Activated CD4-positive, alpha-beta memory T cell treated with anti-CD3 and anti-CD28 coated beads, Interleukin-2, amount 10 ng/mL, durations not matched to agents 7 days and 5 days (primary cell): ENCODE data around the gene ZFAND3. TPM values are rescaled to one million over a fixed set of nuclear protein-coding genes. Genes with fewer than 3 reads are reported as not detected.
"Not testable (repeated sequence)": the region's sequence is repeated elsewhere in the genome, so short reads cannot be mapped to it uniquely, and the experiment has no call there.

ENCODE experiments used
- CTCF ChIA-PET: fragments of 350-600 bp; sonication (Branson Sonifier 250); formaldehyde crosslinking; loops from one replicate; lab custom pipeline; 2021; ENCODE audit warnings: antibody characterized with exemption, inconsistent platforms; lab: Charles Lee
- POLR2A ChIA-PET: fragments of 350-600 bp; sonication (Branson Sonifier 250); formaldehyde crosslinking; loops from one replicate; lab custom pipeline; 2021; ENCODE audit warnings: antibody characterized with exemption; lab: Charles Lee
- DNase-seq: peaks from one replicate; pipeline ENCODE4 v3.0.0-alpha.2; 2020
- H3K27ac Mint-ChIP-seq: one replicate; pipeline ENCODE4 v1.8.0; 2021; ENCODE audit warnings: mild to moderate bottlenecking, mixed read lengths
- H3K27me3 Mint-ChIP-seq: one replicate; pipeline ENCODE4 v1.8.0; 2021; ENCODE audit warnings: mixed read lengths
- H3K36me3 Mint-ChIP-seq: one replicate; pipeline ENCODE4 v1.8.0; 2021; ENCODE audit warnings: low read depth, mixed read lengths
- H3K4me1 Mint-ChIP-seq: one replicate; pipeline ENCODE4 v1.8.0; 2021; ENCODE audit warnings: mixed read lengths
- H3K4me3 Mint-ChIP-seq: one replicate; pipeline ENCODE4 v1.8.0; 2021; ENCODE audit warnings: mild to moderate bottlenecking, mixed read lengths
- H3K9me3 Mint-ChIP-seq: one replicate; pipeline ENCODE4 v1.8.0; 2021; ENCODE audit warnings: mixed read lengths
- total RNA-seq, 2 experiments: library from RNA; stranded (reverse); gene quantifications; one replicate each; pipeline ENCODE4 v1.2.3, GENCODE V29; 2021

ZFAND3 gene
- total RNA-seq, 2 experiments from 2014 or later = 35.2 to 38.2 TPM

DNA sequence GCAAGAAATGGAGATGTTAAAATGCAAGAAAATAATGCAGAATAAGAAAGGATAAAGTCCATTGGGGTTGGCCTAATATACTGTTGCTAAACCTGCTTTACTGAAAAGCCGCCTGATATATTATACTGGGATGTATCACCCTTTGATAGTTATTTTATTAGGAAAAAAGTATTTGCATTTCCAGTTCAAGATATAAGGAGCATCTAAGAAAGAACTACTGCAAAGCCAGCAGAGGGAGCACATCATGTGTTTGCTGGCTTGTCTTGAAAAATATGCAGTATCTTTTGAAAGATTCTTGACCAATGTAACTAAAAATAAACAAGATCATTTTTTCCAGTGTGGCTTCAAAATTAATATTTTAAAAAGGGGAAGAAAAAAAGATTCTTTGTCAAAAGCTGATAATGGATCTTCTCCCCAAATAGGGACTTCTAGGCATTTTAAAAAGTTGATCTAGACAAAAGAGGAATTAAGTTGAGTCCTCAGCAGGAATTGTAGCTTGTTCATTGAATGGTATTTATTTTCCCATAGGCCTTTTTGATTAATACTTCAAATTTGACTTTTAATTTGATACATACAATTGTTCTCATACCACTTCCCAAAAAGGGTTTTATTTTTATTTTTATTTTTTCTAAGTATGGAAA, 214.9 kb downstream of the ZFAND3 start:
- H3K4me1 Mint-ChIP-seq = peaks cover 17% of the 10 kb centered on the region
- H3K27ac Mint-ChIP-seq = no peak overlapping the region
- POLR2A ChIA-PET = no interaction called here
- H3K4me3 Mint-ChIP-seq = no peak overlapping the region
- no peak for DNase-seq
- CTCF ChIA-PET = interaction anchor here (0.6 to 4.6 kb wide), 7 partner anchors 11 to 460 kb away, joined by 3 to 21 read pairs (median 4); no protein-coding TSS in a partner anchor
- peaks cover 3% of the 10 kb centered on the region for H3K36me3 Mint-ChIP-seq
- no peaks in the 10 kb centered on the region for H3K27me3 Mint-ChIP-seq
- no peaks in the 10 kb centered on the region for H3K9me3 Mint-ChIP-seq

DNA sequence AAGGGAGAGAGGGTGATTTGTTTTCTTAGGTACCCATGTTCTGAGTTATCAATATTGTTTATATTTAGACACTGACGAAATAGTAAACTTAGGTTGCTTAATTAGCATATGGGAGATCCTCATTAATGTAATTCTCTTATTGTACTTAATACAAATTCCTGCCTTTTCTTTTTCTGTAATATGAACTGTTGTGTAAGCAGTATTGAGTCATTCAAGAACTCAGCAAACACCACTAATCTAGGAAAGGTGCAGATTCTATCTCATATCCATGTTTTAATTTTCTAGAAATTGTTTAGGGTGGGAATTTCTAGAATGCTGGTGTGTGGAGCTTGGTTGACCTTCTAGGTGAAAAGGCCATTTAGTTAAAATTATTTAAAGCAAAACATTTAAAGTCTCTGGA, 216.0 kb downstream of the ZFAND3 start:
- CTCF ChIA-PET = interaction anchor here (1.3 to 4.6 kb wide), 3 partner anchors 10 to 459 kb away, joined by 3 to 21 read pairs (median 5); no protein-coding TSS in a partner anchor
- no peak overlapping the region for H3K27ac Mint-ChIP-seq
- no peaks in the 10 kb centered on the region for H3K27me3 Mint-ChIP-seq
- peaks cover 14% of the 10 kb centered on the region for H3K4me1 Mint-ChIP-seq
- H3K36me3 Mint-ChIP-seq = peaks cover 3% of the 10 kb centered on the region
- H3K9me3 Mint-ChIP-seq = no peaks in the 10 kb centered on the region
- no peak overlapping the region for H3K4me3 Mint-ChIP-seq
- DNase-seq = no peak
- POLR2A ChIA-PET = no interaction called here

DNA sequence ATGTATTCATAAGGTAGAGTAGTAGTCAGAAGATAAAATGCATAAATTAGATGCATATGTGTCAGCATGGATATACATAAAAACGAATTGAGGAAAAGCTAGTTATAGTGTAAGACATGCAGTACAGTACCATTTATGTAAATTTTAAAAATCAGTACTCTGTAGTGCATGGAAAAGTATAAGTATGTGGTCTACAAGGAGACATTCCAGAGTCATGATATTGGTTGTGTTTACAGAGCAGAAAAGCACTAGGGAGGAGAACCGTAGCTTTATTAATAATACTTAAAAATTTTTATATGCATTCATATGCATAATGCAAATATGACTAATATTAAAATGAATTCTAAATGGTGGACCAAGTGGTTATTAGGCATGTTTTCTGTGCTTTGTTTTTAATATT, 220.0 kb downstream of the ZFAND3 start:
- Mint-ChIP-seq H3K27me3 (no peaks in the 10 kb centered on the region), H3K4me3 (no peak overlapping the region), H3K9me3 (no peaks in the 10 kb centered on the region), H3K36me3 (no peaks in the 10 kb centered on the region), H3K27ac (no peak overlapping the region), H3K4me1 (peaks cover 6% of the 10 kb centered on the region)
- ChIA-PET POLR2A (no interaction called here), CTCF (interaction anchor here (0.5 to 0.8 kb wide), 2 partner anchors 27 to 573 kb away, joined by 3 to 4 read pairs; no protein-coding TSS in a partner anchor)
- DNase-seq = no peak

DNA sequence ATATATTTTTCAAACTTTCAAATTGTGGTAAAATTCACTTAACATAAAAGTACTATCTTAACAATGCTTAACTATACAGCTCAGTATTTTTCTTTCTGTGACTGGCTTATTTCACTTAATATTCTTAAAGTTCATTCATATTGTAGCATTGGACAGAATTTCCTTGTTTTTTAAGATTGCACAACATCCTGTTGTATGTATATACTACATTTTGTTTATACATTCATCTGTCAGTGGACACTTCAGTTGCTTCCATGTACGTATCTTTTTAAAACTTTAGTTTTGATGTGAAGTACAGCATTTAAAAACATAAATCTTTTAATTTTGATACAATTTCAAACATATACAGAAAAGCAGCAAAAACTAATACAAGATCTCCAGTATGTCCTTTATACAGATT, 220.7 kb downstream of the ZFAND3 start:
- no peaks in the 10 kb centered on the region for H3K36me3 Mint-ChIP-seq
- DNase-seq = no peak
- no peak overlapping the region for H3K27ac Mint-ChIP-seq
- H3K27me3 Mint-ChIP-seq = no peaks in the 10 kb centered on the region
- no peaks in the 10 kb centered on the region for H3K4me1 Mint-ChIP-seq
- H3K4me3 Mint-ChIP-seq = no peak overlapping the region
- H3K9me3 Mint-ChIP-seq = no peaks in the 10 kb centered on the region
- ChIA-PET POLR2A (no interaction called here), CTCF (interaction anchor here (0.5 to 0.8 kb wide), 2 partner anchors 28 to 574 kb away, joined by 3 to 4 read pairs; no protein-coding TSS in a partner anchor)

DNA sequence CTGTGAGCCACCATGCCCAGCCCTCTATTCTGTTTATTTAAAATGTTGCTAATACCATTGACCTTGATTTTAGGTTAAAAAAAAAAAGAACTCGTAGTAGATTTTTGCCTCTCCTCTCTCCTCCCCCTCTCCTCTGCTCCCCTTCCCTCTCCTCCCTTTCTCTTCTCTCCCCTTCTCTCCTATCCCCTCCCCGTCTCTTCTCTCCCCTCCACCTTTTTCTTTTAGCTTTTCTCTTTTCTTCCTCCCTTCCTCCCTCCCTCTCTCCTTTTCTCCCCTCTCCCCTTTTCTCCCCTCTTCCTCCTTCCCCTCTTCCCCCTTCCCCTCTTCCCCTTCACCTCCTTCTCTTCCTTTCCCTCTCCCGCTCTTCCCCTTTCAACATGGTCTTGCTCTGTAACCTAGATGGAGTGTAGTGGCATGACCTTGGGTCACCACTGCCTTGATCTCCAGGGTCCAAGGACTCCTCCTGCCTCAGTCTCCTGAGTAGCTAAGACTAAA, 223.8 kb downstream of the ZFAND3 start:
- POLR2A ChIA-PET = no interaction called here
- no peak overlapping the region for H3K4me3 Mint-ChIP-seq
- no peaks in the 10 kb centered on the region for H3K36me3 Mint-ChIP-seq
- no peaks in the 10 kb centered on the region for H3K27me3 Mint-ChIP-seq
- CTCF ChIA-PET = no interaction called here
- H3K9me3 Mint-ChIP-seq = no peaks in the 10 kb centered on the region
- no peak overlapping the region for H3K27ac Mint-ChIP-seq
- DNase-seq = no peak
- no peaks in the 10 kb centered on the region for H3K4me1 Mint-ChIP-seq

DNA sequence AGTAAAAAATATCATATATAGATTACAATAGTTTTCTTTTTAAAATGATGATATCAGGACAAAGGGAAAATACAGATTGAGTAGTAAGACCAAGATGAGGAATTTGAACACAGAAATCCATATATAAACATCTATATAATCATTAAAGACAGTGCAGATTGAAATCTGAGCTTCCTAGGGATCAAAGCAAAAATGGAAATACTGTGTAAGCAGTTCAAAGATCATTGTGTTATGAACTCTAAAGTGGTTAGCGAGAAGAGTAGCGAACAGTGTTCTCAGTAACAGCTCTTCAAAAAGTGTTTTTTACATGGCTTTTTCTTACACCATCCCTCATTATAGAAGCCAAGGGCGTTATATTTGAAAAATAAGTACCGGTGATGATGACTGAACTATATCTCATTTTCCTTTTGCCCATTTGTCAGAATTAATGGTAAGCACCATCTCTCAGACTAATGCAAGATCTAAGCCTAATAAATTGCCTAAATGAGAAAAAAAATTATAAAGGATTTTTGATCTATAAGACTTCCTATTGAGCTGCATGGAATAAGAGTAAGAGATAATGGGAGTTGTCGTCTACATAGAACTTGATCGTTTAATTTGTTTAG, 226.3 kb downstream of the ZFAND3 start:
- POLR2A ChIA-PET = no interaction called here
- H3K9me3 Mint-ChIP-seq = peaks cover 6% of the 10 kb centered on the region
- H3K4me3 Mint-ChIP-seq = no peak overlapping the region
- DNase-seq = no peak
- no peak overlapping the region for H3K27ac Mint-ChIP-seq
- H3K36me3 Mint-ChIP-seq = peaks cover 2% of the 10 kb centered on the region
- CTCF ChIA-PET = interaction anchor here (1.3 kb wide), 1 partner anchor 11 kb away, joined by 5 read pairs; no protein-coding TSS in a partner anchor
- no peaks in the 10 kb centered on the region for H3K4me1 Mint-ChIP-seq
- no peaks in the 10 kb centered on the region for H3K27me3 Mint-ChIP-seq

DNA sequence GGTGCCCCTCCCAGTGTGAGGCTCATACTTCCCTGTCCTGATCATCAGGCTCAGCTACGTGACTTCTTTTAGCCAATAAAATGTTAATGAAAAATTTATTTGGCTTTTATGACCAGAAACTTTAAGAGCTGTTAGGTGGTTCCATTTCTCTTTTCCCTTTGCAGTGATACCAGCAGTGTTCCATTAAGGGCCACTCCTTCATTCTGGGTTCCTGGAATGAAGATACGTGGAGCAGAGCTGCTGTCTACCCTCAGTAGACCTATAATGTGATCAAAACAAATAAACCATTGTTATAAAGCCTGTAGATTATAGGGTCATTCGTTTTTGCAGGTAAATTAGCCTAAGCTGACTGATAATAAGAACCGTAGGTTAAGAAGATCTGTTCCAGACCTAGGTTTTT, 228.0 kb downstream of the ZFAND3 start:
- ChIA-PET POLR2A (no interaction called here), CTCF (interaction anchor here (0.6 kb wide), 1 partner anchor 27 kb away, joined by 4 read pairs; no protein-coding TSS in a partner anchor)
- Mint-ChIP-seq H3K27me3 (no peaks in the 10 kb centered on the region), H3K4me1 (no peaks in the 10 kb centered on the region), H3K27ac (no peak overlapping the region), H3K9me3 (peaks cover 6% of the 10 kb centered on the region), H3K4me3 (no peak overlapping the region), H3K36me3 (peaks cover 2% of the 10 kb centered on the region)
- no peak for DNase-seq

DNA sequence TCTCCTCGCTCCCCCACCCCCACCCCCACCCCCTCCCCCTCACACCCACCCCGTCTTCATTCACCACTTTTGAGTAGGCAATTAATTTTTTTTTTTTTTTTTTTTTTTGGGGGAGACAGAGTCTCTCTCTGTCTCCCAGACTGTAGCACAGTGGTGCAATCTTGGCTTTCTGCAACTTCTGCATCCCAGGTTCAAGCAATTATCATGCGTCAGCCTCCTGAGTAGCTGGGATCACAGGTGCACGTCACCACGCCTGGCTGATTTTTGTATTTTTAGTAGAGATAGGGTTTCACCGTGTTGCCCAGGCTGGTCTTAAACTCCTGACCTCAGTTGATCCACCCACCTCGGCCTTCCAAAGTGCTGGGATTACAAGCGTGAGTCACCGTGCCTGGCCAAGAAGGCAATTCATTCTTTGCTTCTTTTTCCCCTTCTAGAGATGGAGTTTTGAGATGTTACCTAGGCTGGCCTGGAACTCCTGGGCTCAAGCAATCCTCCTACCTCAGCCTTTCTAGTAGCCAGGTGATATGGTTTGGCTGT, 230.4 kb downstream of the ZFAND3 start:
- H3K27me3 Mint-ChIP-seq, DNase-seq, H3K36me3 Mint-ChIP-seq, H3K4me1 Mint-ChIP-seq, POLR2A ChIA-PET, H3K27ac Mint-ChIP-seq, H3K4me3 Mint-ChIP-seq, H3K9me3 Mint-ChIP-seq: not testable (repeated sequence)
- CTCF ChIA-PET = interaction anchor here (1.0 kb wide), 1 partner anchor 12 kb away, joined by 3 read pairs; no protein-coding TSS in a partner anchor

DNA sequence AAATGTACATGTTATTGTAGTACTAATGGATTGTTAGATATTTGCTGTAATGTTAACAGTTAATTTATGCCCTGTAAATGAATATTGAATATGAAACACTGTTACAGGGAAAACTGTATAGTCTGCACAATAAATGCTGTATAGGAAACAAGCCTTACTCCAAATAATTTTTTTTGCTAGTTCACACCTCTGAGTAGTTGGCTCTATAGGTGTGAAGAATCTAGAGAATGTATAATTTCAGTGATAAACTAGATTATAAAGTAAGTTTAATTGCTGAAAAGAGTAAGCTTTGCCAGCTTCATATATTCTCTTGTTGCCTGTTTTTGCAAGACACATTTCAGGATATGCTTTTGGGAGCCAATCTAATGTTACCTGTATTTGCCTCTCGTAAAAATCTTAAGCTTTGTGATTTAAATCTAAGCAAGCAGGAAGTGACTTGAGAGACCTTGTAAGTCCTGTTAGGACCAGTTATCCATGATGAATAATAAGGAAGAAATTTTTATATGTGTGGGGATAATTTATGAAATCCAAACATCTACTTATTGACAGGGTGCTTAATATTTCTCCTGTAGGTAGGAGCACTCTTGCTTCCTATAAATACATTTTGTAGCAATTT, 232.4 kb downstream of the ZFAND3 start:
- Mint-ChIP-seq H3K27me3 (no peaks in the 10 kb centered on the region), H3K4me1 (no peaks in the 10 kb centered on the region), H3K36me3 (peaks cover 2% of the 10 kb centered on the region), H3K27ac (no peak overlapping the region), H3K4me3 (no peak overlapping the region), H3K9me3 (peaks cover 6% of the 10 kb centered on the region)
- no peak for DNase-seq
- ChIA-PET CTCF (no interaction called here), POLR2A (no interaction called here)

DNA sequence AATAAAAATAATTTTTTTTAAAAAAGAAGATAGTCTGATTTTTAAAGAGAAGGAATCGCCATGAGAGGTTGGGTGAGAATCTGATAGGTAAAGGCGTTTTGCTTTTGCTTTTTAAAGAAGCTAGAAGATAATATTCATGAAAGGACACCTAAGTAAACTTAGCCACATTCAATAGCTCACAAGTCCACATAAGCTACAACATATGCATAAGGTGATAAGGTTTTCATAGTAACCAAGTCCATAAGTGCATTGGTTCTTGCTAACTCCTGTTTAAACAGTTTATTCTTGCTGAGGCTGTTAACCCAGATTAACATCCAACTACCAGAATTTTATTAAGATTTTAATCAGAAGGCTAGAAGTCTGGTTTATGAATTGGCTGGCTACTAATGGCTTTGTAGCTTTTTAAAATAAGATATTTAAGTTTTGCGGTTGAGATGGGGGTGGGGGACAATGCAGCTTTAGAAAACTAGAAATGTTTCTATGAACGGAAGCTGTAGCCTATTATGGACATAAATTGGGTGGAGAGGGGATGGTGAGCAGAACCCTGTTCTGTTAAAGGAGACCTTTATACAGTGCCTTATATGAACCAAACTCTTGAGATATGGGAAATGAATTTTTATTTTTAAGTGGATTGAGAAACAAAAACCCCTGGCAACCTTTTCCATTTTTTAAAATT, 235.1 kb downstream of the ZFAND3 start:
- no peak overlapping the region for H3K27ac Mint-ChIP-seq
- POLR2A ChIA-PET = no interaction called here
- CTCF ChIA-PET = interaction anchor here (1.0 kb wide), 1 partner anchor 12 kb away, joined by 3 read pairs; no protein-coding TSS in a partner anchor

DNA sequence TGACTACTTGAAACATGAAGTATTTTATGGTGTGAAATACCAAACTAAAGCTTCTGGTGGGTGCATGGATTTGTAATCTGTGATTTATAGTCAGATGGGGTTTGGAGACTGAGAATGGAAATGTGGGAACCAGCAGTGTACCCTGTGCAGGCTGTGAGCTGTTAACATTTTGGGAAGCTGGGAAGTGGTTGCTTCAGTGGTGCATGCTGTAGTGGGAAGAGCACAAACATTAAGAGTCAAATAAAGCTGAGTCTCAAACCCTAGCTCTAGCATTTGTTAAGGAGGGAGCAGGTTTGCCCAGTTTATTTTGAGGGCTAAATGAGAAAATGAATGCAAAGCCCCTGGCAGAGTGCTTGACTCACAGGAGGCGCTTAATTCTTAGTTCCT, 235.7 kb downstream of the ZFAND3 start:
- H3K27me3 Mint-ChIP-seq = no peaks in the 10 kb centered on the region
- CTCF ChIA-PET = interaction anchor here (1.0 kb wide), 1 partner anchor 13 kb away, joined by 3 read pairs; no protein-coding TSS in a partner anchor
- no peak overlapping the region for H3K27ac Mint-ChIP-seq
- H3K4me3 Mint-ChIP-seq = no peak overlapping the region
- H3K4me1 Mint-ChIP-seq = peaks cover 4% of the 10 kb centered on the region
- POLR2A ChIA-PET = no interaction called here
- DNase-seq = no peak
- peaks cover 2% of the 10 kb centered on the region for H3K36me3 Mint-ChIP-seq
- H3K9me3 Mint-ChIP-seq = peaks cover 3% of the 10 kb centered on the region

More for the DNA sequence above, 235.1 kb downstream of the ZFAND3 start:
- H3K4me1 Mint-ChIP-seq = peaks cover 4% of the 10 kb centered on the region
- no peaks in the 10 kb centered on the region for H3K27me3 Mint-ChIP-seq
- H3K9me3 Mint-ChIP-seq = peaks cover 5% of the 10 kb centered on the region
- DNase-seq = no peak
- peaks cover 2% of the 10 kb centered on the region for H3K36me3 Mint-ChIP-seq
- no peak overlapping the region for H3K4me3 Mint-ChIP-seq

DNA sequence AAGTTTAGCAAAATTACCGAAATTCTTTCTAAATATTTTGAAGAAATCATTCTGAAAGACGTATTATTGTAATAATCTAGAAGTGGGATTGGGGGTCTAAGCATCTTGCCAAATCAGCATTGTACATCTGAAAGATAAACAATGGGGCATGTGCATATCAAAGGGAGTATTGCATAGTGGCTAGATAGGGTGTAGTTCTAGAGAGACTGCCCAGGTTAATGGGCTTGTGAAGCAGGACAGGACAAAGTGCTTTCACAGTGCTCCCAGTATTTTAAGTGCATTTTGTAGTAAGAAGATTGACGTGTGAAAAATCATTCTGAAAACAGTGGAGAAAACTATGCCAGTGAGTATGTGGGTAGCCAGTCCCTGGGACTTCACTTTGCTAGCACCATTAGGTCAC, 236.8 kb downstream of the ZFAND3 start:
- Mint-ChIP-seq H3K9me3 (no peaks in the 10 kb centered on the region), H3K27ac (no peak overlapping the region), H3K4me3 (no peak overlapping the region), H3K4me1 (peaks cover 4% of the 10 kb centered on the region), H3K27me3 (no peaks in the 10 kb centered on the region), H3K36me3 (peaks cover 3% of the 10 kb centered on the region)
- ChIA-PET POLR2A (no interaction called here), CTCF (no interaction called here)
- DNase-seq = no peak
